Smooth muscle cell (in vitro differentiated cells): ENCODE results near the gene CHD9. TPM values are rescaled to one million over a fixed set of nuclear protein-coding genes. Genes with fewer than 3 reads are reported as not detected.

Experiments
- DNase-seq: peaks from one replicate; lab custom pipeline; 2025; ENCODE audit not compliant: unreplicated experiment; lab: John Stamatoyannopoulos, UW
- H2AFZ ChIP-seq: fragments of 200-600 bp; sonication (generic); 2 replicates; pipeline ENCODE4 v1.6.0; 2016; ENCODE audit warnings: antibody characterized with exemption, low read depth, mild to moderate bottlenecking
- H3F3A ChIP-seq: fragments of 200-600 bp; sonication (generic); 2 replicates; pipeline ENCODE4 v1.6.0; 2017; ENCODE audit warnings: antibody characterized with exemption, low read depth
- H3K27ac ChIP-seq: fragments of 200-600 bp; sonication (generic); 2 replicates; pipeline ENCODE4 v1.5.1; 2016; ENCODE audit warnings: low read depth, mild to moderate bottlenecking
- H3K27me3 ChIP-seq: fragments of 200-600 bp; sonication (generic); 2 replicates; pipeline ENCODE4 v1.6.1; 2016; ENCODE audit warnings: low read depth, mild to moderate bottlenecking
- H3K36me3 ChIP-seq: fragments of 200-600 bp; sonication (generic); 2 replicates; pipeline ENCODE4 v1.5.1; 2016; ENCODE audit warnings: low read depth
- H3K4me1 ChIP-seq: fragments of 200-600 bp; sonication (generic); 2 replicates; pipeline ENCODE4 v1.5.1; 2016; ENCODE audit warnings: low read depth
- H3K4me2 ChIP-seq: fragments of 200-600 bp; sonication (generic); 2 replicates; pipeline ENCODE4 v1.6.0; 2016; ENCODE audit warnings: mild to moderate bottlenecking
- H3K4me3 ChIP-seq: fragments of 200-600 bp; sonication (generic); 2 replicates; pipeline ENCODE4 v1.5.1; 2016; ENCODE audit warnings: mild to moderate bottlenecking
- H3K79me2 ChIP-seq: fragments of 200-600 bp; sonication (generic); 2 replicates; pipeline ENCODE4 v1.6.0; 2016; ENCODE audit warnings: low read depth, mild to moderate bottlenecking
- H3K9ac ChIP-seq: fragments of 200-600 bp; sonication (generic); 2 replicates; pipeline ENCODE4 v1.6.0; 2016; ENCODE audit warnings: low read depth
- H3K9me3 ChIP-seq: fragments of 200-600 bp; sonication (generic); replicated peaks from 2 replicates; pipeline ENCODE4 v1.5.1; 2016; ENCODE audit warnings: low read depth
- H4K20me1 ChIP-seq: fragments of 200-600 bp; sonication (generic); 2 replicates; pipeline ENCODE4 v1.6.0; 2016; ENCODE audit warnings: low read depth
- CTCF ChIP-seq: fragments of 200-600 bp; sonication (generic); IDR thresholded peaks from 2 replicates; pipeline ENCODE4 v1.5.1; 2017; ENCODE audit warnings: borderline replicate concordance, mild to moderate bottlenecking, antibody characterized with exemption; ENCODE audit not compliant: insufficient read depth, poor library complexity, severe bottlenecking
- WGBS: methylation state at CpG from one replicate; pipeline ENCODE4 v1.1.7; 2016; ENCODE audit warnings: low lambda C conversion rate; 5-methylcytosine and 5-hydroxymethylcytosine counted together
- polyA plus RNA-seq: library from polyadenylated mRNA; unstranded; fragments of >200 nt; fragmentation: Nextera tagmentation; extraction: Ambion mirVana; gene quantifications from 2 replicates; pipeline ENCODE4 v1.2.1, GENCODE V29; 2016
- total RNA-seq: library from RNA; depleted of rRNA; stranded (reverse); fragments of >200 nt; gene quantifications from 2 replicates; pipeline ENCODE4 v1.2.3, GENCODE V29; 2014

Gene CHD9
- total and polyA plus RNA-seq, 2 experiments from 2014 or later: 43.7 to 117 TPM

- H2AFZ ChIP-seq: no peak overlapping the region
- H3K9me3 ChIP-seq: no peaks in the 10 kb centered on the region
- H3K27ac ChIP-seq: no peak overlapping the region
- no peak overlapping the region for H3K4me3 ChIP-seq
- no peak for TF ChIP-seq CTCF
- no peaks in the 10 kb centered on the region for H3K79me2 ChIP-seq
- H3K4me2 ChIP-seq: no peak overlapping the region
- no peak for DNase-seq
- H3K36me3 ChIP-seq: peaks cover 39% of the 10 kb centered on the region
- no peaks in the 10 kb centered on the region for H3K27me3 ChIP-seq
- no peaks in the 10 kb centered on the region for H3F3A ChIP-seq
- H3K9ac ChIP-seq: no peak overlapping the region
- H3K4me1 ChIP-seq: no peaks in the 10 kb centered on the region
- no peaks in the 10 kb centered on the region for H4K20me1 ChIP-seq
Measured at GRCh38 chr16:53297477-53297876, 242.7 kb downstream of the CHD9 start.

GRCh38 chr16:53304334-53304733, 249.5 kb downstream of the CHD9 start:
- H3F3A ChIP-seq: no peaks in the 10 kb centered on the region
- no peaks in the 10 kb centered on the region for H4K20me1 ChIP-seq
- no peak overlapping the region for H2AFZ ChIP-seq
- no peaks in the 10 kb centered on the region for H3K79me2 ChIP-seq
- H3K36me3 ChIP-seq: peaks cover 35% of the 10 kb centered on the region
- no peaks in the 10 kb centered on the region for H3K4me1 ChIP-seq
- H3K4me2 ChIP-seq: no peak overlapping the region
- H3K4me3 ChIP-seq: no peak overlapping the region
- no peaks in the 10 kb centered on the region for H3K27me3 ChIP-seq
- no peak for TF ChIP-seq CTCF
- H3K9ac ChIP-seq: no peak overlapping the region
- no peak overlapping the region for H3K27ac ChIP-seq
- no peak for DNase-seq
- no peaks in the 10 kb centered on the region for H3K9me3 ChIP-seq
- 88% methylated on average over 2 of the region's 2 CpGs for WGBS

- no peak for DNase-seq
- H4K20me1 ChIP-seq: no peaks in the 10 kb centered on the region
- WGBS: 95% methylated on average over 3 of the region's 3 CpGs
- no peaks in the 10 kb centered on the region for H3F3A ChIP-seq
- H3K4me1 ChIP-seq: no peaks in the 10 kb centered on the region
- H3K27me3 ChIP-seq: no peaks in the 10 kb centered on the region
- no peak overlapping the region for H3K27ac ChIP-seq
- H2AFZ ChIP-seq: no peak overlapping the region
- H3K79me2 ChIP-seq: no peaks in the 10 kb centered on the region
- no peak overlapping the region for H3K4me3 ChIP-seq
- TF ChIP-seq CTCF: no peak
- no peaks in the 10 kb centered on the region for H3K9me3 ChIP-seq
- no peak overlapping the region for H3K4me2 ChIP-seq
- peaks cover 24% of the 10 kb centered on the region for H3K36me3 ChIP-seq
- no peak overlapping the region for H3K9ac ChIP-seq
Measured at GRCh38 chr16:53305743-53306142, 251.0 kb downstream of the CHD9 start.

- no peak for TF ChIP-seq CTCF
- no peak overlapping the region for H3K9ac ChIP-seq
- H3K4me2 ChIP-seq: no peak overlapping the region
- no peaks in the 10 kb centered on the region for H4K20me1 ChIP-seq
- H3K9me3 ChIP-seq: no peaks in the 10 kb centered on the region
- no peak overlapping the region for H3K27ac ChIP-seq
- H3K4me3 ChIP-seq: no peak overlapping the region
- no peak overlapping the region for H2AFZ ChIP-seq
- 89% methylated on average over 3 of the region's 3 CpGs for WGBS
- no peaks in the 10 kb centered on the region for H3K79me2 ChIP-seq
- H3K36me3 ChIP-seq: peaks cover 20% of the 10 kb centered on the region
- H3K4me1 ChIP-seq: no peaks in the 10 kb centered on the region
- H3K27me3 ChIP-seq: no peaks in the 10 kb centered on the region
- DNase-seq: no peak
- H3F3A ChIP-seq: no peaks in the 10 kb centered on the region
Measured at GRCh38 chr16:53309457-53309856, 254.7 kb downstream of the CHD9 start.
